ENCODE data around the gene GON4L. TPM values are rescaled to one million over a fixed set of nuclear protein-coding genes. Genes with fewer than 3 reads are reported as not detected.
A peak's percentile ranks its signal among the peaks of the same experiment; 100 is the strongest.
"Not testable (repeated sequence)": the region's sequence is repeated elsewhere in the genome, so short reads cannot be mapped to it uniquely, and the experiment has no call there.

The GON4L gene
- total RNA-seq, 2 donors from 2014 or later: 62.7 to 65.0 TPM

- H3K4me1 Mint-ChIP-seq: no peaks in the 10 kb centered on the region
- H3K36me3 Mint-ChIP-seq (ENCODE audit: low read depth): peaks cover 95% of the 10 kb centered on the region
- H3K27ac Mint-ChIP-seq: no peak overlapping the region
- ATAC-seq (replicated peaks): no peak
- no peaks in the 10 kb centered on the region for H3K27me3 Mint-ChIP-seq
- no peak overlapping the region for H3K4me3 Mint-ChIP-seq
- no peaks in the 10 kb centered on the region for H3K9me3 Mint-ChIP-seq
Measured at GRCh38 chr1:155816351-155816750, 40.7 kb downstream of the GON4L start.

- H3K27me3 Mint-ChIP-seq: no peaks in the 10 kb centered on the region
- H3K36me3 Mint-ChIP-seq (ENCODE audit: low read depth): peaks cover 88% of the 10 kb centered on the region
- H3K27ac Mint-ChIP-seq: peak overlapping the region; percentile 8
- H3K4me1 Mint-ChIP-seq: no peaks in the 10 kb centered on the region
- H3K9me3 Mint-ChIP-seq: no peaks in the 10 kb centered on the region
- H3K4me3 Mint-ChIP-seq: no peak overlapping the region
- ATAC-seq (replicated peaks): no peak
Measured at GRCh38 chr1:155813672-155814071, 43.3 kb downstream of the GON4L start.

- no peak for ATAC-seq (replicated peaks)
- Mint-ChIP-seq H3K36me3 (ENCODE audit: low read depth) (peaks cover 88% of the 10 kb centered on the region), H3K4me3 (no peak overlapping the region), H3K27me3 (no peaks in the 10 kb centered on the region), H3K4me1 (no peaks in the 10 kb centered on the region), H3K9me3 (no peaks in the 10 kb centered on the region), H3K27ac (no peak overlapping the region)
Measured at GRCh38 chr1:155812878-155813277, 44.1 kb downstream of the GON4L start.

GRCh38 chr1:155809088-155809487, 47.9 kb downstream of the GON4L start:
- no peak overlapping the region for H3K27ac Mint-ChIP-seq
- ATAC-seq (replicated peaks): no peak
- H3K36me3 Mint-ChIP-seq (ENCODE audit: low read depth): peaks cover 88% of the 10 kb centered on the region
- no peaks in the 10 kb centered on the region for H3K27me3 Mint-ChIP-seq
- no peak overlapping the region for H3K4me3 Mint-ChIP-seq
- no peaks in the 10 kb centered on the region for H3K9me3 Mint-ChIP-seq
- no peaks in the 10 kb centered on the region for H3K4me1 Mint-ChIP-seq

DNA sequence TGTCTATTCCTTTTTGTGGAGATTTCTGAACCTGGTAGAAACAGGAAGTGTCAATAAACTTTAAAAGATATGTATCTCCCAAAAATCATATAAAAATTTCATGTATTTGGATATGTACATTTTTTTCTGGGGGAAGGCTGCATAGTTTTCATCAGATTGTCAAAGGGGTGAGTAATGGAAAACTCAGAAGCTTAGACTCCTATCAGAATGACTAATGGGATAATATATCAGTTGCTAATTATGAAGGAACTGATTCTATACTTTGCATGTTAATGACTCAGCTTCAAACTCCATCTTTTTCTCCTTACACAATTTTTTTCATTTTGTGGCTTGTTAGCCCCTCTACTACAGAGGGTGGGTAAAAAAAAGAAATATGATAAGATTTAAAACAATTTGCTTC, 55.9 kb downstream of the GON4L start:
- ATAC-seq (replicated peaks): peak; percentile 64
- H3K9me3 Mint-ChIP-seq: no peaks in the 10 kb centered on the region
- peak overlapping the region; percentile 87 for H3K27ac Mint-ChIP-seq
- H3K4me1 Mint-ChIP-seq: peaks cover 6% of the 10 kb centered on the region
- no peak overlapping the region for H3K4me3 Mint-ChIP-seq
- peaks cover 97% of the 10 kb centered on the region for H3K36me3 Mint-ChIP-seq (ENCODE audit: low read depth)
- H3K27me3 Mint-ChIP-seq: no peaks in the 10 kb centered on the region

DNA sequence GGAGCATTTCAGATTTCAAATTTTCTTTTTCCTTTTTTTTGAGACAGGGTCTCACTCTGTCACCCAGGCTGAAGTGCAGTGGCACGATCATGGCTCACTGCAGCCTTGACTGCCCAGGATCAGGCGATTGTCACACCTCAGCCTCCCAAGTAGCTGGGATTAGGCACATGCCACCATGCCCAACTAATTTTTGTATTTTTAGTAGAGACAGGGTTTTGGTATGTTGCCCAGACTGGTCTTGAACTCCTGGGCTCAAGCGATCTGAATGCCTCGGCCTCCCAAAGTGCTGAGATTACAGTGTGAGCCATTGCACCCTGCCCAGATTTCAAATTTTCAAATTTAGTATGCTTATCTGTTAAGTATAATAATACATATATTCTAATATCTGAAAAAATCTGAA, 61.4 kb downstream of the GON4L start:
- H3K4me1 Mint-ChIP-seq; ATAC-seq (replicated peaks): not testable (repeated sequence)

DNA sequence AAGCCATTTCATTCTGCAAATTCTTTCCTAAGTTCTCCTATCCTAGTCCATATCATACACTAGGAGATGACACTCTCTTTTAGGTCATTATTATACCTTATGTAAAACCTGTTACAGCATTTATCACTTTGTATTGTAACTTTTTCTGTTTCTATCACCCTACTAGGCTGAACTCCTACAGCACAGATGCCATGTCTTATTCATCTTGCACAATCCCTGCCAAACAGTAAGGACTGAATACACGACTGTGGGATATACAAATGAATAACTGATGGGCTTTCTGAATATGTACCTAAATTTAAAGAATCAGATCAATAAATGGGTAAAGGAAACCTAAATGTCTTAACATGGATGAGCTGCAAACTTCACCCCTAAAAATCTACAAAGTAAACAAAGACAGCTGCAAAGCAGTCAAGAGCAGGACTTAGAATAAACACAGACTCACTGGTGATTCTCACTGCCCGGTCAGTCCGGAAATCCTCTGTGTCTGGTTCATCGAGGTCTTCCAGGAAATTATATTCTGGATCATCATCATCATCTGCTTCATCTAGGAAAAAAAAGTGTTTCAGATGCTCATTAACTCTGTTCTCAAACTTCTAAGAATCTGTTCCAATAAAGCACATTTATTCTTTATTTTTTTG, 62.3 kb downstream of the GON4L start:
- peaks cover 96% of the 10 kb centered on the region for H3K36me3 Mint-ChIP-seq (ENCODE audit: low read depth)
- no peaks in the 10 kb centered on the region for H3K9me3 Mint-ChIP-seq
- no peaks in the 10 kb centered on the region for H3K4me1 Mint-ChIP-seq
- peak overlapping the region; percentile 18 for H3K27ac Mint-ChIP-seq
- no peaks in the 10 kb centered on the region for H3K27me3 Mint-ChIP-seq
- H3K4me3 Mint-ChIP-seq: no peak overlapping the region
- no peak for ATAC-seq (replicated peaks)

More for the DNA sequence above, 61.4 kb downstream of the GON4L start:
- H3K27me3 Mint-ChIP-seq, H3K9me3 Mint-ChIP-seq, H3K4me3 Mint-ChIP-seq, H3K27ac Mint-ChIP-seq: not testable (repeated sequence)
- peaks cover 97% of the 10 kb centered on the region for H3K36me3 Mint-ChIP-seq (ENCODE audit: low read depth)

GRCh38 chr1:155793213-155793612, 63.8 kb downstream of the GON4L start:
- Mint-ChIP-seq H3K4me1 (no peaks in the 10 kb centered on the region), H3K27me3 (no peaks in the 10 kb centered on the region), H3K9me3 (no peaks in the 10 kb centered on the region), H3K4me3 (no peak overlapping the region), H3K27ac (peak overlapping the region; percentile 41), H3K36me3 (ENCODE audit: low read depth) (peaks cover 94% of the 10 kb centered on the region)
- ATAC-seq (replicated peaks): no peak

- no peaks in the 10 kb centered on the region for H3K27me3 Mint-ChIP-seq
- H3K4me3 Mint-ChIP-seq: no peak overlapping the region
- peak overlapping the region; percentile 68 for H3K27ac Mint-ChIP-seq
- H3K9me3 Mint-ChIP-seq: no peaks in the 10 kb centered on the region
- H3K4me1 Mint-ChIP-seq: no peaks in the 10 kb centered on the region
- H3K36me3 Mint-ChIP-seq (ENCODE audit: low read depth): peaks cover 79% of the 10 kb centered on the region
- no peak for ATAC-seq (replicated peaks)
Measured at GRCh38 chr1:155777582-155777981, 79.4 kb downstream of the GON4L start.

DNA sequence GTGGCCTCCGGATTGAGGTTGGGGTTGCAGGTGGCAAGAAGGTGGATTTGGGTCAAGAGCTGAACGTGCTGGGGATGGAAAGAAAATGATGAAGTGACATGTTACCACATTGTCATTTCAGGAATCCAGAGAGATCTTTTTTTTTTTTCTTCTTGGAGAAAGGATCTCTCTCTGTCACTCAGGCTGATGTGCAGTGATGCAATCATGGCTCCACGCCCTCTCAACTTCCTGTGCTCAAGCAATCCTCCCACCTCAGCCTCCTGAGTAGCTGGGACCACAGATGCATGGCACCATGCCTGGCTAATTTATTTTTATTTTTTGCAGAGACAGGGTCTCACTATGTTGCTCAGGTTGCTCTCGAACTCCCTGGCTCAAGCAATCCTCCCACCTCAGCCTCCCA, 80.6 kb downstream of the GON4L start:
- no peak for ATAC-seq (replicated peaks)
- no peaks in the 10 kb centered on the region for H3K27me3 Mint-ChIP-seq
- H3K4me3 Mint-ChIP-seq: no peak overlapping the region
- no peaks in the 10 kb centered on the region for H3K4me1 Mint-ChIP-seq
- H3K27ac Mint-ChIP-seq: peak overlapping the region; percentile 68
- H3K36me3 Mint-ChIP-seq (ENCODE audit: low read depth): peaks cover 82% of the 10 kb centered on the region
- no peaks in the 10 kb centered on the region for H3K9me3 Mint-ChIP-seq

DNA sequence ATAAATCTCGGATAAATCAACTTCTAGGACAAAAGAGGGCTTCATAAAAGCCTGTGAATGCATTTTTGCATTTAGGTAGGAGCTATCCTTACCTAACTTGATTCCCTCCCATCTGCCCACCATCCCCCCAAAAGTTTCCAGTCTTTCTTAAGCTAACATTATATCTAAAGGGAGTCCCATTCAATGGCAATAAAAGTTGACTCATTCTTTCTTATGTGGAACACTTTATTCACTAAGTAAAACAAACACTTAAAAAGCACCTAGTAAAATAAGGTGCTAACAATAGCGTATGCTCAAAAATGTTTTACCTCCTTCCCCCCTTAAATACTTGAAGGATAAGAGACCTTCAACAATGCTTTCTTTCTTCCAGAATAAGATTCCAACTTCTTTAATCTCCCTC, 83.8 kb downstream of the GON4L start:
- Mint-ChIP-seq H3K4me3 (no peak overlapping the region), H3K9me3 (no peaks in the 10 kb centered on the region), H3K36me3 (ENCODE audit: low read depth) (peaks cover 100% of the 10 kb centered on the region), H3K27ac (peak overlapping the region; percentile 40), H3K27me3 (no peaks in the 10 kb centered on the region), H3K4me1 (no peaks in the 10 kb centered on the region)
- ATAC-seq (replicated peaks): no peak

GRCh38 chr1:155769257-155769656, 87.8 kb downstream of the GON4L start:
- Mint-ChIP-seq H3K9me3 (no peaks in the 10 kb centered on the region), H3K4me1 (no peaks in the 10 kb centered on the region), H3K27ac (no peak overlapping the region), H3K4me3 (no peak overlapping the region), H3K27me3 (no peaks in the 10 kb centered on the region), H3K36me3 (ENCODE audit: low read depth) (peaks cover 96% of the 10 kb centered on the region)
- ATAC-seq (replicated peaks): no peak

GRCh38 chr1:155767399-155767989, 89.5 kb downstream of the GON4L start:
- not testable (repeated sequence) for H3K27ac Mint-ChIP-seq; H3K9me3 Mint-ChIP-seq; H3K27me3 Mint-ChIP-seq; ATAC-seq (replicated peaks); H3K4me3 Mint-ChIP-seq; H3K4me1 Mint-ChIP-seq
- peaks cover 95% of the 10 kb centered on the region for H3K36me3 Mint-ChIP-seq (ENCODE audit: low read depth)

DNA sequence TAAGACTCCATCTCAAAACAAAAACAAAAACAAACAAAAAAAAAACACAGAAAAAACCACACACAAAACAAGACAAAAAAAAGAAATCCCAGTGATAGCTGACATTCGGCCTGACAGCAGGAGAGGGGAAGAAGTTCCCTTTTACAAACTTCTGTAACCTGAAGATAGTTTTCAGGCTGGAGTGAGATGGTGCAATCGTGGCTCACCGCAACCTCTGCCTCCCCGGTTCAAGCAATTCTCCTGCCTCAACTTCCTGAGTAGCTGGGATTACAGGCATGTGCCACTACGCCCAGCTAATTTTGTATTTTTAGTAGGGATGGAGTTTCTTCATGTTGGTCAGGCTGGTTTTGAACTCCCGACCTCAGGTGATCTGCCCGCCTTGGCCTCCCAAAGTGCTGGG, 93.0 kb downstream of the GON4L start:
- not testable (repeated sequence) for H3K27ac Mint-ChIP-seq; H3K9me3 Mint-ChIP-seq; H3K4me1 Mint-ChIP-seq; H3K27me3 Mint-ChIP-seq; H3K4me3 Mint-ChIP-seq; ATAC-seq (replicated peaks)
- H3K36me3 Mint-ChIP-seq (ENCODE audit: low read depth): peaks cover 92% of the 10 kb centered on the region

GRCh38 chr1:155763090-155763815, 93.8 kb downstream of the GON4L start:
- not testable (repeated sequence) for H3K4me3 Mint-ChIP-seq; ATAC-seq (replicated peaks); H3K9me3 Mint-ChIP-seq; H3K4me1 Mint-ChIP-seq; H3K27ac Mint-ChIP-seq; H3K27me3 Mint-ChIP-seq
- H3K36me3 Mint-ChIP-seq (ENCODE audit: low read depth): peaks cover 89% of the 10 kb centered on the region

Measured in activated T-helper 17 cell treated with anti-CD3 and anti-CD28 coated beads, Interleukin-2, amount 50 U/mL, for 72 hours (primary cell).